Measurements from ENCODE around the gene E4F1. TPM values are rescaled to one million over a fixed set of nuclear protein-coding genes. Genes with fewer than 3 reads are reported as not detected.

Gene E4F1
- total and polyA plus RNA-seq, 7 donors = 10.8 to 26.9 (median 19.4) TPM

DNA sequence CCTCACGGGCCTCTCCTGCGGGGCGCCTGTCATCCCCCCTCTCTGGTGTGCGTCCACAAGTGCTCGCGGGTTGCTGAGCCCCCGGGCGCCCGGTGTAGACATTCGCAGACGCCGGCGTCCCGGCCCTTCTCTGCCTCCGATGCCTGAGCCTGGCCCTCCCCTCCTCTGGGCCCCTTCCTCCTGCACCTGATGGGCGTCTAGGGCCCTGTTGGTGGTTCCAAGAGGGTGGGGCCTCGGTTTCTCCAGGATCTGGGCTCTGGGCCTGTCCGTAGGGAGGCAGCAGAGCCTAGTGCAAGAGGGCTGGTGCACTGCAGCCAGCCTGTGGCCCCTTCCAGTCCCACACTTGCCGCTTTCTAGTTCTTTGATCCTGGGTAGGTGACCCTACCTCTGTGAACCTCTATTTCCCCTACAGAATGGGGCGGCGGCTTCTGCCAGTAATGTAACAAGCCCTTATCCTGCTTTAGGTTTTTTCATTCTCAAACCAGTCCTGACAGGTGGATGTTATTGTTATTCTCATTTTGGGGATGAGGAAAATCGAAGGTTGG, 623 bp downstream of the E4F1 start:
- DNase-seq = peak; percentile 87
- intact Hi-C loops (cut with DNase I) = loop anchor here (1.0 to 5.0 kb wide), 3 partner anchors 27 to 69 kb away; partner anchors contain the start of genes ECI1, RNPS1 and TRAF7
- H3K27ac ChIP-seq = peak overlapping the region; percentile 85 to 95 (median 92)
- peak overlapping the region; percentile 80 to 98 (median 98) for H3K4me3 ChIP-seq
- H3K36me3 ChIP-seq = peaks cover 9 to 22% (median 12%) of the 10 kb centered on the region in 4 donors
- no peaks in the 10 kb centered on the region for H3K27me3 ChIP-seq
- TF ChIP-seq EP300 (IDR thresholded peaks at IDR 0.05) = no peak
- no peak for TF ChIP-seq POLR2A (IDR thresholded peaks at IDR 0.05)
- no peak for TF ChIP-seq CTCF (IDR thresholded peaks at IDR 0.05)
- no peak for TF ChIP-seq POLR2AphosphoS5 (IDR thresholded peaks at IDR 0.05)
- WGBS, 2 donors = 2 to 5% methylated on average over 22 of the region's 22 CpGs
- H3K9me3 ChIP-seq = no peaks in the 10 kb centered on the region
- peaks cover 0 to 33% (median 26%) of the 10 kb centered on the region in 4 donors for H3K4me1 ChIP-seq

GRCh38 chr16:2226245-2226793, 2.9 kb downstream of the E4F1 start:
- H3K27ac ChIP-seq = no peak overlapping the region
- no peaks in the 10 kb centered on the region for H3K27me3 ChIP-seq
- TF ChIP-seq POLR2A (IDR thresholded peaks at IDR 0.05) = no peak
- TF ChIP-seq CTCF (IDR thresholded peaks at IDR 0.05) = no peak
- no peak for TF ChIP-seq POLR2AphosphoS5 (IDR thresholded peaks at IDR 0.05)
- no peak for TF ChIP-seq EP300 (IDR thresholded peaks at IDR 0.05)
- intact Hi-C loops (cut with DNase I) = no loop called here
- no peak for DNase-seq
- no peaks in the 10 kb centered on the region for H3K9me3 ChIP-seq
- WGBS, 2 donors = 34 to 69% methylated on average over 9 of the region's 9 CpGs
- peaks cover 0 to 33% (median 26%) of the 10 kb centered on the region in 4 donors for H3K4me1 ChIP-seq
- no peak overlapping the region for H3K4me3 ChIP-seq
- peaks cover 22 to 43% (median 30%) of the 10 kb centered on the region in 4 donors for H3K36me3 ChIP-seq

DNA sequence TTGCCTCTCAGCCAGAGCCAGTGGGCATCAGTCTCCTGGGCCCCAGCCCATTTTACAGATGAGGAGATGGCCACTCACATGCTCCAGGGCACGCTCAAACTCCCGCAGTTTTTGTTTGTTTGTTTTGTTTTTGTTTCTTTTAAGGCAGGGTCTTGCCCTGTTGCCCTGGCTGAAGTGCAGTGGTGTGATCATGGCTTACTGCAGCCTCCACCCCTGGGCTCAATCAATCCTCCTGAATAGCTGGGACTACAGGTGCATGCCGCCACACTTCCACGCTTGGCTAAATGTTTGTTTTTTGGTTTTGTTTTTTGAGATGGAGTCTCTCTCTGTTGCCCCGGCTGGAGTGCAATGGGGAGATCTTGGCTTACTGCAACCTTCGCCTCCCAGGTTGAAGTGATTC, 3.5 kb downstream of the E4F1 start:
- H3K4me3 ChIP-seq = no peak overlapping the region
- no peak for TF ChIP-seq CTCF (IDR thresholded peaks at IDR 0.05)
- no peak for TF ChIP-seq POLR2AphosphoS5 (IDR thresholded peaks at IDR 0.05)
- no peak for TF ChIP-seq POLR2A (IDR thresholded peaks at IDR 0.05)
- TF ChIP-seq EP300 (IDR thresholded peaks at IDR 0.05) = no peak
- peaks cover 0 to 33% (median 26%) of the 10 kb centered on the region in 4 donors for H3K4me1 ChIP-seq
- intact Hi-C loops (cut with DNase I) = no loop called here
- no peaks in the 10 kb centered on the region for H3K27me3 ChIP-seq
- no peak for DNase-seq
- 87 to 95% methylated on average over 6 of the region's 6 CpGs for WGBS, 2 donors
- no peak overlapping the region for H3K27ac ChIP-seq
- peaks cover 27 to 49% (median 35%) of the 10 kb centered on the region in 4 donors for H3K36me3 ChIP-seq
- no peaks in the 10 kb centered on the region for H3K9me3 ChIP-seq

- intact Hi-C loops (cut with DNase I) = no loop called here
- DNase-seq = no peak
- 91 to 93% methylated on average over 25 of the region's 25 CpGs for WGBS, 2 donors
- Histone ChIP-seq H3K9me3 (no peaks in the 10 kb centered on the region), H3K36me3 (peaks cover 41 to 63% (median 49%) of the 10 kb centered on the region in 4 donors), H3K27me3 (peaks cover 0 to 5% (median 0%) of the 10 kb centered on the region in 3 donors), H3K4me3 (no peak overlapping the region), H3K4me1 (peaks cover 0 to 28% (median 25%) of the 10 kb centered on the region in 4 donors), H3K27ac (no peak overlapping the region)
- TF ChIP-seq EP300 (IDR thresholded peaks at IDR 0.05) = no peak
- TF ChIP-seq CTCF (IDR thresholded peaks at IDR 0.05) = no peak
- no peak for TF ChIP-seq POLR2AphosphoS5 (IDR thresholded peaks at IDR 0.05)
Observed at GRCh38 chr16:2228161-2228824, 4.9 kb downstream of the E4F1 start.
